Coronary artery (tissue), 2 donors: ENCODE measurements around the gene VEGFC.

ENCODE experiments used
- DNase-seq: peaks from one replicate; pipeline ENCODE4 v3.0.0-alpha.2; 2017; ENCODE audit warnings: low spot score
- H3K27ac ChIP-seq, 2 donors: fragments of 200-600 bp; sonication (generic); one replicate each; pipeline ENCODE4 v1.5.1; 2016 to 2019
- H3K4me3 ChIP-seq: fragments of 200-600 bp; sonication (generic); 2 replicates; pipeline ENCODE4 v1.5.1; 2016; ENCODE audit warnings: mild to moderate bottlenecking, moderate library complexity
- CTCF ChIP-seq: fragments of 200-600 bp; sonication (generic); IDR thresholded peaks from one replicate; pipeline ENCODE4 v1.5.1; 2019; ENCODE audit warnings: antibody characterized with exemption

VEGFC gene

GRCh38 chr4:176755613-176756012 lies 37.1 kb downstream of the VEGFC start:
- no peak overlapping the region for H3K4me3 ChIP-seq
- no peak for DNase-seq
- TF ChIP-seq CTCF: no peak
- H3K27ac ChIP-seq: no peak overlapping the region

- TF ChIP-seq CTCF: no peak
- no peak overlapping the region for H3K27ac ChIP-seq
- DNase-seq: no peak
- no peak overlapping the region for H3K4me3 ChIP-seq
Measured at GRCh38 chr4:176755001-176755400, 37.7 kb downstream of the VEGFC start.

- no peak for DNase-seq
- no peak overlapping the region for H3K4me3 ChIP-seq
- no peak for TF ChIP-seq CTCF
- H3K27ac ChIP-seq: no peak overlapping the region
Measured at GRCh38 chr4:176753049-176753448, 39.7 kb downstream of the VEGFC start.

GRCh38 chr4:176752191-176752749 lies 40.5 kb downstream of the VEGFC start:
- Histone ChIP-seq H3K4me3 (no peak overlapping the region), H3K27ac (no peak overlapping the region)
- no peak for DNase-seq
- no peak for TF ChIP-seq CTCF

- H3K4me3 ChIP-seq: no peak overlapping the region
- H3K27ac ChIP-seq: no peak overlapping the region
- TF ChIP-seq CTCF: no peak
- DNase-seq: no peak
Measured at GRCh38 chr4:176751061-176751460, 41.7 kb downstream of the VEGFC start.

GRCh38 chr4:176746846-176747245 lies 45.9 kb downstream of the VEGFC start:
- no peak overlapping the region for H3K27ac ChIP-seq
- DNase-seq: no peak
- no peak for TF ChIP-seq CTCF
- H3K4me3 ChIP-seq: no peak overlapping the region

- no peak for DNase-seq
- no peak for TF ChIP-seq CTCF
- Histone ChIP-seq H3K27ac (no peak overlapping the region), H3K4me3 (no peak overlapping the region)
Measured at GRCh38 chr4:176745902-176746301, 46.8 kb downstream of the VEGFC start.
